GM12892 (cell line): ENCODE results near the gene CNDP1.

Source experiments
- DNase-seq: peaks from one replicate; pipeline ENCODE4 v3.0.0; 2011; ENCODE audit not compliant: insufficient read length
- FAIRE-seq: peaks from 2 replicates; lab custom pipeline; 2011; peaks lifted over from hg19 to GRCh38; lab: Jason Lieb, UNC
- POLR2A ChIP-seq: IDR thresholded peaks from 2 replicates; pipeline ENCODE4 v1.6.1; 2011; ENCODE audit warnings: low read depth, low read length, control low read depth
- POLR2AphosphoS5 ChIP-seq: IDR thresholded peaks from 2 replicates; pipeline ENCODE4 v1.6.1; 2011; ENCODE audit warnings: low read depth, low read length, control low read depth
- TAF1 ChIP-seq: IDR thresholded peaks from 2 replicates; pipeline ENCODE4 v1.6.1; 2011; ENCODE audit warnings: low read depth, mild to moderate bottlenecking, control low read depth, low read length, borderline replicate concordance

Gene CNDP1

GRCh38 chr18:74507927-74508326, 26.4 kb upstream of the CNDP1 start:
- no peak for TF ChIP-seq POLR2AphosphoS5
- no peak for TF ChIP-seq TAF1
- TF ChIP-seq POLR2A: no peak
- FAIRE-seq (no peak), DNase-seq (no peak)

- no peak for DNase-seq
- FAIRE-seq: no peak
- TF ChIP-seq TAF1 (no peak), POLR2AphosphoS5 (no peak), POLR2A (no peak)
These were observed 25.9 kb upstream of the CNDP1 start for GRCh38 chr18:74508366-74508765.

GRCh38 chr18:74508821-74509225, 25.5 kb upstream of the CNDP1 start:
- FAIRE-seq (no peak), DNase-seq (no peak)
- TF ChIP-seq POLR2AphosphoS5 (no peak), TAF1 (no peak), POLR2A (no peak)

- FAIRE-seq (no peak), DNase-seq (no peak)
- no peak for TF ChIP-seq POLR2A
- TF ChIP-seq TAF1: no peak
- TF ChIP-seq POLR2AphosphoS5: no peak
These were observed 24.2 kb upstream of the CNDP1 start for GRCh38 chr18:74509856-74510769.

GRCh38 chr18:74510770-74511095, 23.6 kb upstream of the CNDP1 start:
- TF ChIP-seq TAF1: no peak
- no peak for TF ChIP-seq POLR2AphosphoS5
- no peak for TF ChIP-seq POLR2A
- DNase-seq: no peak
- no peak for FAIRE-seq

GRCh38 chr18:74511823-74512222, 22.5 kb upstream of the CNDP1 start:
- no peak for DNase-seq
- FAIRE-seq: no peak
- TF ChIP-seq POLR2A (no peak), TAF1 (no peak), POLR2AphosphoS5 (no peak)

GRCh38 chr18:74512321-74513053, 21.8 kb upstream of the CNDP1 start:
- TF ChIP-seq POLR2A: no peak
- no peak for TF ChIP-seq TAF1
- TF ChIP-seq POLR2AphosphoS5: no peak
- no peak for DNase-seq
- no peak for FAIRE-seq

GRCh38 chr18:74513149-74513882, 21.0 kb upstream of the CNDP1 start:
- TF ChIP-seq POLR2A: no peak
- no peak for TF ChIP-seq TAF1
- no peak for TF ChIP-seq POLR2AphosphoS5
- DNase-seq (no peak), FAIRE-seq (no peak)

GRCh38 chr18:74513883-74514205, 20.5 kb upstream of the CNDP1 start:
- TF ChIP-seq POLR2A (no peak), POLR2AphosphoS5 (no peak), TAF1 (no peak)
- DNase-seq: no peak
- FAIRE-seq: no peak

GRCh38 chr18:74514860-74515495, 19.3 kb upstream of the CNDP1 start:
- FAIRE-seq (no peak), DNase-seq (no peak)
- no peak for TF ChIP-seq POLR2A
- TF ChIP-seq POLR2AphosphoS5: peak; percentile 15; the same call in 1 of the 2 replicates

GRCh38 chr18:74515620-74516231, 18.6 kb upstream of the CNDP1 start:
- DNase-seq (no peak), FAIRE-seq (no peak)
- no peak for TF ChIP-seq POLR2AphosphoS5
- TF ChIP-seq POLR2A: no peak
